ENCODE measurements around the gene IFI27L2.

DNA sequence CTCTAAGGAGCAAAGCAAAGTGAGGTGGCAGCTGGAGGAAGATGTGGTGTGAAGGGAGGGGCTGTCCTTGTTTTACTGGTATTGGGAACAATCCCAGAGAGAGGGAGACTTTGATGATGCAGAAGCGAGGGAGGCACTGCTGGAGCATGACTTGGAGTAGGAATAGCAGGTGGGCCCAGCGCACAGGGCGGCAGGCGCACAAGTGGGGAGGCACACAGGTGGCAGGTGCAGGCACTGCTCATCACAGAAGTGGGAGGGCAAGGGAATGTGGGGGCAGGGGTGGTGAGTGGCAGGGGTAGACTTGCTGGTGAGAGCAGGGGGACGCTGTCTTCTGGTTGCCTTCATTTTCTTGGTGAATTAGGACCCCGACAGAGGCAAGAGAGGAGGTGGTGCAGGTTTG is 30.4 kb downstream of the IFI27L2 start:
- TF ChIP-seq CTCF (IDR thresholded peaks at IDR 0.05): no peak
- TF ChIP-seq POLR2AphosphoS5 (IDR thresholded peaks at IDR 0.05): no peak
